GM18526 (cell line): ENCODE results near the gene TMEM134.

Source experiments
- POLR2A ChIP-seq: IDR thresholded peaks from 3 replicates; pipeline ENCODE4 v1.6.1; 2011; ENCODE audit not compliant: insufficient read length; ENCODE audit errors: extremely low read depth

Gene TMEM134

GRCh38 chr11:67429722-67430121, 39.3 kb downstream of the TMEM134 start:
- no peak for TF ChIP-seq POLR2A

GRCh38 chr11:67429038-67429668, 39.9 kb downstream of the TMEM134 start:
- no peak for TF ChIP-seq POLR2A

GRCh38 chr11:67428052-67429001, 40.7 kb downstream of the TMEM134 start, which contains the start of gene RPS6KB2:
RPS6KB2 (plus strand) TSS chr11:67428494; CDS start chr11:67428546, 52 bp downstream.
- peak; percentile 88 for TF ChIP-seq POLR2A

GRCh38 chr11:67423891-67424613, 45.0 kb downstream of the TMEM134 start:
- TF ChIP-seq POLR2A, result no peak

GRCh38 chr11:67423466-67423865, 45.6 kb downstream of the TMEM134 start:
- no peak for TF ChIP-seq POLR2A

GRCh38 chr11:67422891-67423290, 46.2 kb downstream of the TMEM134 start:
- TF ChIP-seq POLR2A, result no peak

GRCh38 chr11:67421430-67422031, 47.5 kb downstream of the TMEM134 start:
- TF ChIP-seq POLR2A, result no peak

- TF ChIP-seq POLR2A, result peak; percentile 59
Observed at GRCh38 chr11:67420646-67421429, 48.2 kb downstream of the TMEM134 start.

- no peak for TF ChIP-seq POLR2A
Observed at GRCh38 chr11:67420147-67420645, 48.9 kb downstream of the TMEM134 start.

GRCh38 chr11:67419325-67420049, 49.6 kb downstream of the TMEM134 start:
- TF ChIP-seq POLR2A, result no peak

GRCh38 chr11:67418476-67419281, 50.4 kb downstream of the TMEM134 start:
- TF ChIP-seq POLR2A, result no peak

- TF ChIP-seq POLR2A, result no peak
Observed at GRCh38 chr11:67417425-67417824, 51.6 kb downstream of the TMEM134 start.
